Stimulated activated CD8-positive, alpha-beta memory T cell treated with anti-CD3 and anti-CD28 coated beads, Interleukin-12 subunit alpha, Interleukin-12 subunit beta, amount 100 ng/mL, for 4 hours (primary cell): ENCODE results near the gene AKR7A2.
"Not testable (repeated sequence)": the region's sequence is repeated elsewhere in the genome, so short reads cannot be mapped to it uniquely, and the experiment has no call there.

Experiments
- DNase-seq: peaks from one replicate; pipeline ENCODE4 v3.0.0-alpha.2; 2020; ENCODE audit warnings: low read depth

Gene AKR7A2

GRCh38 chr1:19306941-19307340 is 5.0 kb downstream of the AKR7A2 start:
- DNase-seq = no peak

- DNase-seq = no peak
These were observed 6.1 kb downstream of the AKR7A2 start for GRCh38 chr1:19305880-19306279.

GRCh38 chr1:19304081-19304480 is 7.9 kb downstream of the AKR7A2 start:
- DNase-seq = not testable (repeated sequence)

- DNase-seq = no peak
These were observed 11.7 kb downstream of the AKR7A2 start for GRCh38 chr1:19300211-19300610.

GRCh38 chr1:19294638-19295037 is 17.3 kb downstream of the AKR7A2 start:
- no peak for DNase-seq

GRCh38 chr1:19289244-19289643 is 22.7 kb downstream of the AKR7A2 start:
- DNase-seq = no peak

- DNase-seq = peak; percentile 23
These were observed 23.4 kb downstream of the AKR7A2 start, which contains the start of gene AKR7A3 for GRCh38 chr1:19288324-19289241. Gene AKR7A3, minus strand, starts transcription at chr1:19288770. Its CDS starts 61 bp downstream, at chr1:19288709.

- DNase-seq = no peak
These were observed 24.3 kb downstream of the AKR7A2 start for GRCh38 chr1:19287436-19288185.

- DNase-seq = not testable (repeated sequence)
These were observed 26.1 kb downstream of the AKR7A2 start for GRCh38 chr1:19285807-19286206.

GRCh38 chr1:19285366-19285765 is 26.6 kb downstream of the AKR7A2 start:
- DNase-seq = not testable (repeated sequence)

- no peak for DNase-seq
These were observed 27.1 kb downstream of the AKR7A2 start for GRCh38 chr1:19284881-19285280.

- no peak for DNase-seq
These were observed 28.1 kb downstream of the AKR7A2 start for GRCh38 chr1:19283891-19284290.

GRCh38 chr1:19274636-19275035 is 37.3 kb downstream of the AKR7A2 start:
- no peak for DNase-seq

GRCh38 chr1:19273844-19274531 is 38.0 kb downstream of the AKR7A2 start:
- DNase-seq = not testable (repeated sequence)

- no peak for DNase-seq
These were observed 38.7 kb downstream of the AKR7A2 start for GRCh38 chr1:19273106-19273843.

GRCh38 chr1:19272064-19272463 is 39.9 kb downstream of the AKR7A2 start:
- no peak for DNase-seq

GRCh38 chr1:19270343-19270730 is 41.6 kb downstream of the AKR7A2 start:
- DNase-seq = not testable (repeated sequence)

- DNase-seq = not testable (repeated sequence)
These were observed 42.3 kb downstream of the AKR7A2 start for GRCh38 chr1:19269427-19270342.

- no peak for DNase-seq
These were observed 43.5 kb downstream of the AKR7A2 start for GRCh38 chr1:19268445-19268844.

- DNase-seq = no peak
These were observed 49.2 kb downstream of the AKR7A2 start for GRCh38 chr1:19262744-19263143.

- DNase-seq = no peak
These were observed 49.9 kb downstream of the AKR7A2 start for GRCh38 chr1:19262047-19262446.
